HepG2 (cell line): ENCODE data around the gene SCAMP3. TPM values are rescaled to one million over a fixed set of nuclear protein-coding genes. Genes with fewer than 3 reads are reported as not detected.

Experiments used
- ATAC-seq: fragments of 200-7000 bp; cut with Tn5 transposase; 3 replicates; pipeline ENCODE4 v1.9.1; 2020; ENCODE audit warnings: mild to moderate bottlenecking, moderate library complexity
- BruUV-seq: library from RNA; stranded (reverse); fragments of 400-500 nt; replicated peaks from 2 replicates; lab custom pipeline; 2021; lab: Mats Ljungman, UMichigan
- CTCF ChIA-PET: fragments of 300-600 bp; formaldehyde crosslinking; extraction: SDS; loops from one replicate; lab custom pipeline; 2021; ENCODE audit warnings: low total read pairs, inconsistent platforms, low intra/inter-chr PET ratio; lab: Yijun Ruan, JAX
- POLR2A ChIA-PET: fragments of 350-600 bp; sonication (Branson Sonifier 250); formaldehyde crosslinking; loops from one replicate; lab custom pipeline; 2020; ENCODE audit warnings: antibody characterized with exemption, inconsistent platforms; lab: Yijun Ruan, JAX
- DNase-seq: peaks from one replicate; pipeline ENCODE4 v3.0.0-alpha.2; 2015; ENCODE audit warnings: low spot score
- FAIRE-seq: peaks from 3 replicates; lab custom pipeline; 2011; peaks lifted over from hg19 to GRCh38; lab: Jason Lieb, UNC
- H2AFZ ChIP-seq: one replicate; pipeline ENCODE4 v1.6.1; 2011; ENCODE audit warnings: low read length, inconsistent platforms
- H3K27ac ChIP-seq: fragments of 300-600 bp; 3 replicates; pipeline ENCODE4 v1.8.0; 2011; ENCODE audit warnings: mixed run types, mild to moderate bottlenecking, mixed read lengths, low read length, inconsistent platforms; ENCODE audit not compliant: insufficient read depth; ENCODE audit errors: extremely low read length
- H3K27me3 ChIP-seq, 2 experiments: fragments of 200-600 bp in 1 of 2; 2 replicates in 1 of 2; 3 replicates in 1 of 2; pipeline versions ENCODE4 v1.6.0 to v1.8.0; 2011; ENCODE audit warnings: low read length in 2 of 2, mild to moderate bottlenecking in 2 of 2, moderate library complexity in 2 of 2, inconsistent platforms in 1 of 2; ENCODE audit not compliant: insufficient read depth in 2 of 2, control insufficient read depth in 1 of 2
- H3K36me3 ChIP-seq, 2 experiments: fragments of 200-600 bp in 1 of 2; replicated peaks in 1 of 2; 2 replicates in 1 of 2; 3 replicates in 1 of 2; pipeline versions ENCODE4 v1.5.1 to v1.8.0; 2011; ENCODE audit warnings: low read length in 2 of 2, inconsistent platforms in 1 of 2; ENCODE audit not compliant: insufficient read depth in 2 of 2, control insufficient read depth in 1 of 2
- H3K4me1 ChIP-seq: 2 replicates; pipeline ENCODE4 v1.5.1; 2012; ENCODE audit warnings: low read length, inconsistent platforms; ENCODE audit not compliant: insufficient read depth
- H3K4me2 ChIP-seq: 2 replicates; pipeline ENCODE4 v1.6.0; 2011; ENCODE audit warnings: low read depth, low read length, inconsistent platforms
- H3K4me3 ChIP-seq, 3 experiments: fragments of 200-600 bp in 1 of 3; sonication (generic), shearing (Covaris generic) in 1 of 3; replicated peaks in 1 of 3; 2 replicates each; pipeline ENCODE4 v1.5.1; 2011 to 2016; ENCODE audit warnings: low read length in 3 of 3, inconsistent platforms in 2 of 3, low read depth in 2 of 3, mild to moderate bottlenecking in 2 of 3, control low read depth in 1 of 3, mixed read lengths in 1 of 3; ENCODE audit not compliant: insufficient read depth in 1 of 3
- H3K79me2 ChIP-seq: one replicate; pipeline ENCODE4 v1.6.1; 2011; ENCODE audit warnings: low read length, inconsistent platforms; ENCODE audit not compliant: insufficient read depth
- H3K9ac ChIP-seq: 2 replicates; pipeline ENCODE4 v1.6.0; 2011; ENCODE audit warnings: mild to moderate bottlenecking, low read depth, low read length, inconsistent platforms; ENCODE audit not compliant: insufficient read depth
- H3K9me3 ChIP-seq: 2 replicates; pipeline ENCODE4 v1.5.1; 2012; ENCODE audit warnings: mild to moderate bottlenecking, low read length
- H4K20me1 ChIP-seq: 2 replicates; pipeline ENCODE4 v1.6.0; 2011; ENCODE audit warnings: inconsistent platforms, mild to moderate bottlenecking, low read length, moderate library complexity; ENCODE audit not compliant: insufficient read depth
- AGO1 ChIP-seq: fragments of 200-400 bp; formaldehyde crosslinking; IDR thresholded peaks from 2 replicates; pipeline ENCODE4 v1.6.1; 2017; ENCODE audit warnings: mild to moderate bottlenecking, low read depth, low read length, moderate library complexity; ENCODE audit not compliant: poor library complexity, severe bottlenecking
- AHR ChIP-seq: IDR thresholded peaks from 2 replicates; pipeline ENCODE4 v1.6.1; 2018; ENCODE audit warnings: missing genetic modification reagents, missing compliant biosample characterization
- HOXA7 ChIP-seq: sonication (generic); formaldehyde crosslinking; IDR thresholded peaks from 2 replicates; pipeline ENCODE4 v1.8.1; 2022; ENCODE audit warnings: mild to moderate bottlenecking, missing genetic modification reagents, moderate library complexity
- JUNB ChIP-seq: sonication (generic); formaldehyde crosslinking; IDR thresholded peaks from 2 replicates; pipeline ENCODE4 v1.8.0; 2022; ENCODE audit warnings: missing genetic modification reagents, mild to moderate bottlenecking, borderline replicate concordance
- MTA1 ChIP-seq: sonication (generic); formaldehyde crosslinking; IDR thresholded peaks from 2 replicates; pipeline ENCODE4 v1.4.0; 2020; ENCODE audit warnings: missing genetic modification reagents, mild to moderate bottlenecking, borderline replicate concordance
- SIN3A ChIP-seq: IDR thresholded peaks from 2 replicates; pipeline ENCODE4 v1.6.1; 2011; ENCODE audit warnings: low read depth, mild to moderate bottlenecking, control low read depth, low read length, borderline replicate concordance
- TRIM24 ChIP-seq: sonication (generic); formaldehyde crosslinking; IDR thresholded peaks from 2 replicates; pipeline ENCODE4 v1.8.0; 2022; ENCODE audit warnings: mild to moderate bottlenecking, missing genetic modification reagents
- ZBTB33 ChIP-seq: sonication (generic); formaldehyde crosslinking; IDR thresholded peaks from 2 replicates; pipeline ENCODE4 v1.4.0; 2020; ENCODE audit warnings: missing genetic modification reagents
- ZBTB4 ChIP-seq: sonication (generic); formaldehyde crosslinking; IDR thresholded peaks from 2 replicates; pipeline ENCODE4 v1.4.0; 2020; ENCODE audit warnings: missing genetic modification reagents, mild to moderate bottlenecking, borderline replicate concordance
- ZNF274 ChIP-seq: sonication (generic); formaldehyde crosslinking; IDR thresholded peaks from 2 replicates; pipeline ENCODE4 v1.5.1; 2020; ENCODE audit warnings: mild to moderate bottlenecking, missing genetic modification reagents
- ZNF619 ChIP-seq: sonication (generic); formaldehyde crosslinking; IDR thresholded peaks from 2 replicates; pipeline ENCODE4 v1.4.0; 2020; ENCODE audit warnings: mild to moderate bottlenecking, missing genetic modification reagents
- ZNF841 ChIP-seq: sonication (generic); formaldehyde crosslinking; IDR thresholded peaks from 2 replicates; pipeline ENCODE4 v1.8.1; 2023; ENCODE audit warnings: missing genetic modification reagents, borderline replicate concordance
- WGBS: methylation state at CpG from one replicate; pipeline ENCODE4 v1.1.6; 2017; ENCODE audit warnings: low lambda C conversion rate; 5-methylcytosine and 5-hydroxymethylcytosine counted together
- in situ Hi-C: cut with HindIII; loops from 2 replicates; pipeline ENCODE4 v1.10.0; 2017; ENCODE audit warnings: low pct_unique_long_range_greater_than_20kb; ENCODE audit not compliant: extremely low pct_ligation_motif_present
- intact Hi-C: fragments of 100-400 bp; cut with micrococcal nuclease; formaldehyde crosslinking; loops from one replicate; pipeline ENCODE4 v1.10.0; 2022; ENCODE audit not compliant: unreplicated experiment
- polyA plus RNA-seq, 8 experiments: library from polyadenylated mRNA; depleted of rRNA in 3 of 8; stranded (reverse) in 7 of 8; unstranded in 1 of 8; fragments of >200 nt; fragmentation: Illumina TruSeq in 4 of 8; extraction: Trizol in 4 of 8; gene quantifications; 2 replicates each; pipeline versions ENCODE4 v1.2.1 to v1.2.3, GENCODE V29; 2011 to 2016; ENCODE audit warnings: low read depth in 4 of 8, missing spikeins in 1 of 8, mixed read lengths in 1 of 8; ENCODE audit not compliant: insufficient read depth in 1 of 8
- total RNA-seq, 5 experiments: library from RNA; depleted of rRNA; stranded (reverse); fragments of >200 nt; fragmentation: Illumina TruSeq; extraction: Trizol; gene quantifications; 2 replicates each; pipeline ENCODE4 v1.2.3, GENCODE V29; 2016; ENCODE audit warnings: low read depth in 1 of 5

SCAMP3 gene
- total and polyA plus RNA-seq, 2 of the 13 experiments (the other 11 are each of a cell fraction or from before 2014, with no cell fraction given) = 46.8 to 83.3 TPM

- Histone ChIP-seq H3K36me3 (no peaks in the 10 kb centered on the region; a peak in 1 of 5 replicates), H3K4me1 (peaks cover 42% of the 10 kb centered on the region), H3K9me3 (no peaks in the 10 kb centered on the region)
- TF ChIP-seq ZNF619 = no peak
- 0 out of 2 replicates have a peak, but pooled peaks have one; percentile 6 for TF ChIP-seq MTA1 (CRISPR knock-in tag)
- no peak for TF ChIP-seq ZBTB4
- TF ChIP-seq, all 625 proteins: peak for 1
- no peak overlapping the region for H2AFZ ChIP-seq
- H3K4me3 ChIP-seq = no peak overlapping the region
- H3K9ac ChIP-seq = no peak overlapping the region
- no peak for ATAC-seq
- POLR2A ChIA-PET = no interaction called here
- CTCF ChIA-PET = no interaction called here
- peak overlapping the region; percentile 73 for H3K27ac ChIP-seq
- in situ Hi-C loops = no loop called here
- intact Hi-C loops = no loop called here
- no TSS peak for BruUV-seq
- no peak for DNase-seq
- H3K4me2 ChIP-seq = no peak overlapping the region
- no peak for FAIRE-seq
- H4K20me1 ChIP-seq = no peaks in the 10 kb centered on the region
- no peaks in the 10 kb centered on the region for H3K79me2 ChIP-seq
- H3K27me3 ChIP-seq = no peaks in the 10 kb centered on the region
- WGBS = 94% methylated on average over 10 of the region's 12 CpGs
Observed at GRCh38 chr1:155284476-155284875, 22.3 kb upstream of the SCAMP3 start.

- H3K4me3 ChIP-seq = no peak overlapping the region
- no peaks in the 10 kb centered on the region; a peak in 1 of 5 replicates for H3K36me3 ChIP-seq
- no peak for FAIRE-seq
- BruUV-seq = no TSS peak
- H3K9me3 ChIP-seq = no peaks in the 10 kb centered on the region
- H3K27me3 ChIP-seq = no peaks in the 10 kb centered on the region; a peak in 1 of 5 replicates
- CTCF ChIA-PET = no interaction called here
- no peak overlapping the region for H3K9ac ChIP-seq
- POLR2A ChIA-PET = interaction anchor here (1.0 kb wide), 1 partner anchor 38 kb away, joined by 3 read pairs; the partner anchor contains the start of gene RUSC1
- no peak overlapping the region for H2AFZ ChIP-seq
- H3K27ac ChIP-seq = no peak overlapping the region
- no peak overlapping the region for H3K4me2 ChIP-seq
- peaks cover 53% of the 10 kb centered on the region for H3K4me1 ChIP-seq
- H3K79me2 ChIP-seq = no peaks in the 10 kb centered on the region
- in situ Hi-C loops (no loop called here), intact Hi-C loops (no loop called here)
- no peak for DNase-seq
- H4K20me1 ChIP-seq = no peaks in the 10 kb centered on the region
- no peak for ATAC-seq
- TF ChIP-seq SIN3A (no peak), AGO1 (no peak), TRIM24 (no peak), ZNF274 (CRISPR knock-in tag) (no peak), ZNF841 (no peak), ZBTB33 (CRISPR knock-in tag) (peak; percentile 27; the same call in 1 of the 2 replicates), HOXA7 (CRISPR knock-in tag) (no peak), AHR (CRISPR knock-in tag) (no peak), JUNB (CRISPR knock-in tag) (no peak)
- 96% methylated on average over 29 of the region's 29 CpGs for WGBS
Observed at GRCh38 chr1:155282488-155283091, 20.4 kb upstream of the SCAMP3 start.
